HG03342 (cell line): Measurements from ENCODE around the gene COPZ1.

Experiments used
- ATAC-seq: cut with Tn5 transposase; IDR thresholded peaks from one replicate; pipeline ENCODE4 v1.9.1; 2021; ENCODE audit warnings: mild to moderate bottlenecking, moderate library complexity; ENCODE audit not compliant: unreplicated experiment

The COPZ1 gene

DNA sequence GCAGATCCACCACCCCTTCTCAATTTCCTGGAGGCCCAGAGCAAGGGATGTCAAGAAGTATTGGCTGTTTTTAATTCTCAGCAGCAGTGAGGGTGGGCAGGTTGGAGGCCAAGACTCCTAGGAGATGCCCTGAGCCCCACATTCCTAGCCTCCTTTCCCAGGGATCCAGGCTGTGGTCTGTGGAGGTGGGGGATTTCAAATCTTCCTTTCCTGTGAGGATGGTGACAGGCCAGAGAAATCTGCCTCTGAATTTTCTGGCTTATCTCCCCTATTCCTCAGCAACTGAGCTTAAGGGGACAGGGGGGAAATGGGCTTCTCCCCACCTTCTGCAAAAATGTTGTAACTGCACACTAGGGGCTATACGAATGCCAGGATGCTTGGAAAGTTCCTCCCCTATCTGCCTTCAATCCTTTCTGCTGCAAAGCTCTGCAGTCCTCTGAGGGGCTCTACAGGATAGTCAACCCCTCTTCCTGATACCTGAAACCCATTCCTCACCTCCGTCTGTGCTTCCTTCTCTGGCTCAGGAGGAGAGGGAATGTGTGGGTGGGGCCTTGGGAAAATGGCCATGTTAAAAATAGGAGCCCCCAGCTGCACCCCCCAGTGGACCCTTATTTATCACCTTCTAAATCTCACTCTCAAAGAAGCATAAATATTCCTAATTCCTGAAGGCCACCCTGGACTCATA lies 32.7 kb downstream of the COPZ1 start:
- no peak for ATAC-seq

DNA sequence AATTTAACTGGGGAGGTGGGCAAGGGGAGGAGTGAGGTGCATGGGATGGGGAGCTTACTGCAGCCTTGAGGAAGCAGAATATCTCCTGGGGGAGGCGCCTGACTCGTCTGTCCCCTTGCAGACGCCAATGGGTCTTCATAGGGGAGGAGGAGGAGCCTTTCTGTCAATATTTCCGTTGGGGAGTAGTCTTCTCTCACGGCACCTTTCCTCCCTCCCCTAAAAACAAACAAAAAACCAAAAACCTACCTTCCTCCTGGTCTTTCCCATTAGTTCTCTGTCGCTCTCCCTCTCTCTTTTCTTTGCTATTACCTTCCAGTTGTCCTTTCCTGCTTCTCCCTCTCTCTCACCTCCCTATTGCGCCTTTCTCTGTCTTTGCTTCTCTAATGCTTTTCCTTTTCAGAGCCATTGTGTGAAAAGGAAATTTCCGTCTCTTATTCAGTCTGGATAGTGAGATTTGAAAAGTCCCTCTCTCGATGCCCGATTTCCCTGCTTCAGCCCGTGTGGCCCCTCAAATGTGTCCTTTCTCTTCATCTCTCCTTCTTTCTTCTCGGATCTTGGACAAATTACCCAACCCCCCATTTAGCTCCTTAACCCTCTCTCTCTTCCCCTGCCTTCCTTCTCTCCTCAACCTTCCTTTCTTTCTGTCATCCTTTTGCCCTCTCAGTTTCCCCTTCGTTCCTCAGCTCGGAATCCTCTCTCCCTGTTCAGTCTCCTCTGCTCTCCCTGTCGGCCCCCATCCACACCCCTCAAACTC lies 33.4 kb downstream of the COPZ1 start:
- ATAC-seq = peak; percentile 27

DNA sequence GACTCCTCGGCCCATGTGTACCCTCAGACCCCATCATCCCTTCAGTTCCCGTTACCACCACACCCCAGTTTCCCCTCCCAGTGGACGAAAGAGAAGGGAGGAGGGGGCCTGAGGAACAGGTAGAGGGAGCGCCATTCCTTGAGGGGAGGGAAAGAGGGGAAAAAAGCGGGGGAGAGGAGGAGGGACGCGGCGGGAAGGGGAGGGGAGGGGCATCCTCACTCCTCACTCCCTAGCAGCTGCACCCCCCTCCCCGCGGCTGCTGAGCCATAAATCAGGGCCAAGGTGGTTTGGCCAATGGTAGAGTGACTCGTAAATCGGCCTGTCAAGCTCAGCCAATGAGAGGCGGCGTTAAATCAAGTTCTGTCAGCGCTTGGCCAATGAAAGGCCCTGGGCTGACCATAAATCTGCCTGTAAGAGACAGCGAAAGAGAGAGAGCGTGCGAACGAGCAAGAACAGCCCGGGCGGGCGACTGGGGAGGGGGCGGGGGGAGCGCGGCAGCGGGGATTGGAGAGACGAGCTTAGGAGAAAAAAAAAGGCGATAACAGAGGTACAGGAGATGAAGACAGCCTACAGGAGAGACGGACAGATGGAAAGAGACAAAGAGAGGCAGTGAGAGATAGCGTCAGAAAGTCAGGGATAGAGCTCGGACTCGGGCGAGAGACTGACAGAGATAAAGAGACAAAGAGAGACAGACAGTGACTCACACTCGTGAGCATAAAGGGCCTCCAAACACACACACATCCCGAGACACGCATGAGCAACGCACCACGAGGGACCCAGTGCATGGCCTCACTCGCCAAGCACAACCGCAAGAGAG lies 34.2 kb downstream of the COPZ1 start:
- peak; percentile 97 for ATAC-seq

DNA sequence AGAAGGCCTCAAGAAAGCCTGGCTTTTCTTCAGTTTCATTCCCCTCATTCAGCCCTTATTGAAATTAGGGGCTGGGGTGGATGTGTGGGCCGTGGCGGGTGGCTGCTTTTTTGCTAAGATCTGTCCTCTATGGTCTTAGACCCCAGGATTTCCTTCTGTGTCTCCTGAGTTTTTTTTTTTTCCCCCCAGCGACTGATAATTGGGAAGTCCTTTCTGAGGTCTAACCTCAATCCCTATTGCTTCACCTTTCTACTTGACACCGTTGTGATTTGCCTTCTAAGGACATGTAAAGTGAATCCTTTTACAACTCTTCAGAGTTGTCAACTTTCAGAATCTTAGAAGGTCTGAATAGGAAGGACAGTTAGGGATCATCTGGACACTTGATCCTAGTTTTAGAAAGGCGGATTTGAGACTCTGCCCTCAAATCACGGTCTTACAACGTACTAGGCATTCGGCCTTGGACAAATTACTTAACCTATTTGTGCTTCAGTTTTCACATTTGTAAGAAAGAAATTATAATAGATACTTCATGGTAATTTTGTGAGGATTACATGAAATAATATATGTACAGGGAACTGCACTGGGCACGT lies 34.9 kb downstream of the COPZ1 start:
- no peak for ATAC-seq

DNA sequence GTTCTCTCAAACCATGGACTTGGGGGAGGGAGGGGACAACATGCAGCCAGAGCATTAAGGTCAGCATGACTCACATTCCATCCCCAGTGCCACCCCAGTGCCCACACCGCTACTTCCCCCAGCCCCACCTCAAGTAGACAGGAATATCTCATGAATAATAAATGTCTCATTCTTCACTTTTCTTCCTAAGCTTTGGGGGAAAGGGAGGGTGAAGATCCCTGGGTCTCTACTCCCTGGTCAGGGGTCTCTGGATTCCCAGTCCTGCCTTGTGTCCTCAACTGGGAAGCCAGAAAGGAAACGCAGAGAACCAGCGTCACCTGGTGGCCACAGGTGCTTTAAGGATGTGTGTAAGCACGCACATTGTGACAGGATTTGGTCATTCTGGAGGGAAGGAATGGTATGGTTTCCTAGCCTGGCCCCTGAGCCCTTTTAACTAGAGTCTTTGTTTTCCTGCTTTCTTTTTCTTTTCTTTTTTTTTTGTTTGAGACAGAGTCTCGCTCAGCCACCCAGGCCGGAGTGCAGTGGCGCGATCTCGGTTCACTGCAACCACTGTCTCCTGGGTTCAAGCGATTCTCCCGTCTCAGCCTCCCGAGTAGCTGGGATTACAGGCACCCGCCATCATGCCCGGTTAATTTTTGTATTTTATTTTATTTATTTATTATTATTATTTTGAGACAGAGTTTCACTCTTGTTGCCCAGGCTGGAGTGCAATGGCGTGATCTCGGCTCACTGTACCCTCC lies 36.0 kb downstream of the COPZ1 start:
- no peak for ATAC-seq

DNA sequence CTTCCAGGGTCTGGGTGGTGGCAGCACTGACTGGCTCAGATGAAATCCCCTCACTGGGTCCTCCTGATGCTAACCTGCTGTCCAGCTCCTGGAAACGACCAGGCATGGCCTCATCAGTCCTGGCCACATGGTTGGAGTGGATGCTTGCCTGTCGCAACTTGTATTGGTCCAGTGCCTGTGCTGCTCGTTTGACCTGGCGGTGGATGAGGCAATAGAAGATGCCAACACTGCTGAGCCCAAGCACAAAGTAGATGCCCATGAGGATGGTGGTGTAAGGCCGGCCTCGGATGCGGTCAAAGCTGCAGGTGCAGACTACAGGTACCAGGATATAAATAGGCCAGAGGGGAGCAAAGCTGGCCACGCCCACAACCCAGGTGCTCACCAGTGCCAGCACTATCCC lies 38.1 kb downstream of the COPZ1 start:
- ATAC-seq = no peak

DNA sequence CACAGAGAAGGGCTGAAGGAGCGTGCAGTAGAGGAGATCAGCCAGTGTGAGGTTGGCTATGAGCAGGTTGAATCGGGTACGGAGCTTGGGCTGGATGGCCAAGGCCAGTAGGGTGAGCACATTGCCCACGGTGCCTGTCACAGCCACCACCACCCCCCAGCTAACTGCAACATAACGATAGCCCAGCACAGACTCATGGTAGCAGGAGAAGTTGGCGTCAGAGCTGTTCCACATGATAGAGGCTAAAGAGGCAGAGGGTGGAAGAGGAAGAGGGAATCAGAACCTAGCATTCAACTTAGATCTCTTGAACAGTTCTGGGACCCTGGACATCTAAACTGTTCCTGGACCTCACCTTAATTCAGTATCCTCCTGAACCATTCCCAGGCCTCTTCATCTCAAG lies 38.7 kb downstream of the COPZ1 start:
- ATAC-seq = no peak

DNA sequence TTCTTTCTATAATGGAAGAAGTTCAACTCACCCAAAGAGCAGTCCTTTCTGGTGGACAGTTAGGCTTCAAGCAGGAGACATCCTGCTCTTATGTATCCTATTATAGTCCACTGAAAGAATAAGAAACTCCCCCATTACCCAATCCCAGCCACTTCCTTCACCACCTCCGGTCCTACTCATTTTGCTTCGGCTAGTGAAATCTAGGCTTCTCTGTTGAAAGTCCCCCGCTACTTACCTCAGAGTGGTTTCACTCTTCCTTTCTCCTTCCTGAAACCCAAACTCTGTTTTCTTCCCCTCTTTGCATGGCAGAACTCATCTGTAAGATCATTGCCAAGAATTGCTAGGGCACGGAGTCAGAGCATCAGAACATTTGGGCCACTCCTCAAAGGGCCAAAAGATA lies 39.5 kb downstream of the COPZ1 start, which contains the start of gene GPR84:
Gene GPR84, minus strand, starts transcription at position 74 of the 400 bp plus-strand sequence. CDS start 635 bp downstream, outside the sequence.
- no peak for ATAC-seq

DNA sequence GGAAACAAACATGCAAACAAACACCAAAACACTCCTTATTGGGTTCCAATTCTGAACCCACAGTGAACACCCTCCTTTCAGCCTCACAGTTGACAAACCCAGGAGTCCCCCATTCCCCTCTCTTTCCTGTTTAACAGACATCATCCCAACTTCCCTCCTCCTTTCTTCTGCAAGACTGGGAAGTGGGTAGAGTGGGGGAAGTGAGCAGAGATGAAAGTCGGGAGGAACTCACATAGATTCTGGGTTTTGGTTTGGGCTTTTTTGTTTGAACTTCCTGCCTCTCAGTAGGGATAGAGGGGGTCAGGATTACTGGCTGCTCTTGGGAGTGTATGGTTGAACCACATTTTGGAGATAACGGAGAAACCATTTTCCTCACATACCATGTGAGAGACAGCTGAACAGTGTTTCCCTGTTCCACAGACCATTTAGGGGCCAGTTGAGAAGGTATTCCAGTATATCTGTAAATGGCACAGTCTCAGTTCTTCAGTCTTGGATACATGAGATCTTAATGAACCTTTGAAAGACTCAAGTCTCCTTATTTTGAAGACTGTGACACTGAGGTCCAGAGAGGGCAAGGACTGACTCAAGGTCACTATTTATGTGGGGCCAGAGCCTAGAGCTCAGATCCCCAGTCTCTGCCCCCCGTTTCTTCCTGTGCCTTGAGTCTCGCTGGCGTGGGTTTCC lies 43.2 kb downstream of the COPZ1 start:
- peak; percentile 11 for ATAC-seq

DNA sequence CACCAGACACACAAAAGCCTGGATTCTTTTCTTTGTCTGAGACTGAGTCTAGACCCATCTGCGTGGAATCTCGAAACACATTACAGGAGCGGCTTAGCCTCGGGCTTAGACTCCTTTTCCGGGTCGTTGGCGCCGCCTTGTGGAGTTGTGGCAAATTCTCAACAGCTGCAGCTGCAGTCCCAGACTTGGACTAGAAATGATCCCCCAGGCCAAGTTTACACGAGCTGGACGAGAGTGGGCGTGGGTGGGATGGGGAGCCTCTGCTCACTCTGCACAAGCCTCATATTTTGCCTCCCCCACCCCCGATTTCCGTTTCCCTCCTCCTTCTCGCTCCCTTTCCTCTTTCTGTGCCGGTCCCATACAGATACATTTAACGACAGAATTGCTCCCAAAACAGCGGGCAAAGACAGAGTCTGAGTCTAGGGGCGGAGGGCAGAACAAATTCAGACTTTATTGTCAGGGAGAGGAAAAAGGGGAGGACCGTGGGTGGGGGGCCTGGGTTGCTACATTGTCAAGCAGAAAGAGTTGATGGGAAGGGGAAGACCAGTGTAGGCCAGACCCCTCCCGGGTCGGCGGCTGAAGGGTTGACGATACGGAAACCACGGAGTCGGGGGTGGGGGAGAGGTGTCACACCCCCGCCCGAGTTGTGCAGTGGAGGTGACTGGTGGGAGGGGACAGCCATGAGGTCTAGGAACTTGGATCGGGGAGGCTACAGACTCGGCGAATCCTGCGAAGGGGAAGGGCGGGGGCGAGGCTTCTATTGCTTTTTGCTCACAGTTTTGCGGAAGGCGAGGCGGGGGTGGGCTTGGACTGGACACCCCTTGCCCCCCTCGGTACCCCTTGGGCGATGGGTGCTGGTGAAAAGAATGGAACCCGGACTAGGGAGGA lies 44.0 kb downstream of the COPZ1 start:
- peak; percentile 61 for ATAC-seq

DNA sequence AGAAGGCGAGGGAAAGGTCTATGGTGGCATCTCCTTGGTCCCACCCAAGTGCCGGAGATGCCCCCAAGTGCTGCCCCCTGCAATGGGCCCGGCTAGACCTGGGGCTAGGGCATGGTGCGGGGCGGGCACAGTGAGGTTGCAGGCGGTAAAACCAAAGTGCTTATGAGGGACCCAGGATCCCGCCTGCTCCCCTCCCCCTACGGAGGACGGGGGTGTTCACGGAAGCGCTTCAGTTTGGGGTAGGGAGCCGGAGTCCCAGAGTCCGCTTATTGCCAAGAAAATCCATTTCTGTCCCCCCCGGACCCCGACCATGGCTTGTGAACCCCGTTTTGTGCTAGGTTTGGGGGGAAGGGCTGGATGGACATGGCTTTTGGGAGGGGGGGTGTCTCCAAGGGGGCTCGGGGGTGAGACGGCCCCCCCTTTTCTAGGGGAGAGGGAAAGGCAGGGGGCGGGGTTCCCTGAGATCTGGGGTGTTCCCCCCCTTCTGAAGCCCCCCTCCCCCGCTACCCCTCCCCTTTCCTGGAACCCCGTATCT lies 44.7 kb downstream of the COPZ1 start:
- no peak for ATAC-seq

DNA sequence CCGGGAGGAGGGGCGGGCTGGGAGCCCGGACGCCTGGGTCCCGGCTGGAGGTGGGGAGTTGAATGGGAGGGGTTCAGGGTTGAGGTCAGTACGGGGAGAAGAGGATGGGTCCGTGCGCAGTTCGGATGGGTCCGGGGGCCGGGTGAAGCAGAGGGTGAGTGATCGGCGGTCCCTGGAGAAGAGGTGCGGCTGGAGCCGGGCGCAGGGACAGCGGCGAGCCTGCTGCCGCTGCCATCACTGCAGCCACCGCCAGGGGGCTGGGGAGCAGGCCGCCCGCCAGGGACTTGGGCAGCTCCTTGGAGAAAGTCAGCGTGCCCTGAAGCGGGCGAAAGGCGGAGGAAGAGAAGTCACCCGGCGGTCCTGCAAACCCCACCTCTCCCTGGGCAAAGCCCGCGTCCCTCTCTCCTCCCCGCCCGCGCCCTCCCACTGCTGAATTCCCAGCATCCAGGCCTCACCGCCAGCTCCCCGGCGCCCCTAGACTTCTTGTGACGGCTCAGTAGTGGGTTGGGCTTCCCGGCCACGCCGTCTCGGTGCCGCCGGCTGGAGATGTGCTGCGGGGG lies 45.3 kb downstream of the COPZ1 start:
- ATAC-seq = no peak

DNA sequence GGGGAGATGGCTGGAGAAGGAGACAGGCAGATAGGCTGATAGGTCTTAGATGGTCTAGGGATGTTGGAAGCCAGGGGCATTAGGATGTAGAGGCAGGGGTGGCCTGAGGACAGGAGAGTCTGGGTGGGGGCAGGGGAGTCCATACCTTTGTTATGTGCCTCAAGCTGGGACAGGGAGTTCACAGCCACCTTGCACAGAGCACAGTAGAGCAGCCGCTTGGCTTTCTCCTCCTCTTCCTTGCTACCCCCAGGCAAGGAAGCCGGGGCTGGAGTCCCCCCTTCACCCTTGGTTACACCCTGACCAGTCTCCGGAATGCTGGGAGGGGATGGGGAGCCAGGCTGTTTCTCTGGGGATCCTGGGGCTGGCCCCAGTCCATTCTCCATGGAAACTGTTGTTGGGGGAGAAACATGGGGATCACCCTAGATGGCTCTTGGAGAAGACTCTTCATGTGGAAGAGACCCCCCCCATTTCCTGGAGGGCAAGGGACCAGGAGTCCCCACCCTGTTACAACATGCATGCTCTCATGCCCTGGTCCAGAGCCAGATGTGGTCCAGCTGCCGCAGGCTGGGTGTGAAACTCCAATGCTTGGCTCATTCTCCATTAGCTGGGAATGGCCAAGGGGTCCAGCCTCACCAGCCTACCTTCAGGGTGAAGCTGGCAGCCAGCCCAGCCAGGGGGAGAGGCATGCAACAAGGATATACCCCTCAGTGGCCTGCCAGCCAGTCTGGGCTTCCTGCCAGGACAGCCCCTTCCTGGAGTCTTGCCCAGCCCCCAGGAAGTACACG lies 46.6 kb downstream of the COPZ1 start:
- no peak for ATAC-seq

DNA sequence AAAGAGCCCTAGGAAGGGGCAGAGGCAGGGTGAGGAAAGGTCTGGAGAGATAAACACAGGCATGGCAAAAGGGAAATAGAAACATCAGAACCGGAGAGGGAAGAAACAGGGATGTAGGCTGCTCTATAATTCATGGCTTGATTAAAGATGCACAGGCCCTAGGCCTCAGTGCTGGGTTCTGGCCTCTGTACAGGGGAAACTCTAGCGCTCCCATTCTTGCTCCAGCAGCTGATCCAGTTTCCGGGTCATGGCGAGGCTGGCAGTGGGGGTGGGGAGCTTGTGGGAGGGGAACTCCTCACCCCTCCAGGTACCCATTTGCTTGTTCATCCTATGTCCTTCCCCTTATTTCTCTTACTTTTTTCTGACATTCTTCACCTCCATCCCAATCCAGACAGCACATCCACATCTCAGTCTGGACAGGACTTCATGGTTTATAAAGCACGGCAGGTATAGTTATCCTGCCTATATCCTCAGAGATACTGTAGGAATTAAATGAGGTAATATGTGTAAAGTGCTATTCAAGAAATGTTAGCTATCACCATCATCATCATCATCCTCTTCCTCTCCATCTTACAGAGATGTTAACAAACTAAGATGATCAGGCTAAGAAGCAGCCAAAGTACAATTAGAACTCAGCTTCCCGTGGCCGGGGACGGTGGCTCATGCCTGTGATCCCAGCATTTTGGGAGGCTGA lies 47.3 kb downstream of the COPZ1 start:
- ATAC-seq = no peak

DNA sequence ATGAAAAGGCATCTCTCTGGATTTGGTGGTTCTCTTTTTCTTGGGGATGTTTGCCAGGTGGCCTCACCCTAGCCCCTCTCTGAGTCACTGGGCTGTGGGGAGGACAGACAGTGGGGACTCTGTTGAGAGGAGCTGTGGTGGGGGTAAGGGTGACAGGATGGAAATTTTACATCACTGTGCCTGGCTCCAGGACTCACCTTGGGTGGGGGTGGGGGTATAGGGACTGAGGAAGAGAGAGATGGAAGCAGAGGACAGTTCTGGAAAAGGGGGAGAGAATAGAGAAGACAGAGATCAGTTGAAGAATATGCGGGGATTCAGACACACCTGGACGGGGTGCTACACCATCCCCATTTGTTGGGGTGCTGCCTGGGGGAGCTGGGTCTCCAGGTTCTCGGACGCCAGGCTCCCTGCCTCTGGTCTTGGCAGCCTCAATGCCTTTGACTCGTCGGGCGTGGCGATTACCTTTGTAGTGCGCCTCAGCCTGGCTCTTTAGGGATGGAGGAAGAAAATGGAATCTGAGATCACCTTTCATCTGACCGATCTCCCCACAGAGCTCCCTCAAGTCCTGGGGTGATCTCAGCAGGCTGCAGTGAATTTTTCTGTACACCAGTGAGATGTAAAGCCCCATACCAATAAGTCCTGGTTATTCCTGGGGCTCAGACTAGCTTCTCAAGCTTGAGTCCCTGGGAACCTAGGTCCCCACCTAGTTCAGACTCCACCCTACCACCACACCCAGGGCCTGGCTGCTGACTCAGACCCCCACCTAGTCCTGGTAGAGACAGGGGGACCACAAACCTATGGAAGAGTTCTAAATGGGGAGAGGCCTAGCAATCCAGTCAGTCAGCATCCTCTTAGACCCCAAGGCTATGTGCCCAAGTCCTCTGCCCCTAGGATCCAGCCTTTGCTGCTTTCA lies 49.0 kb downstream of the COPZ1 start:
- no peak for ATAC-seq
